Measurements from ENCODE around the gene FAM9B.
"Not testable (repeated sequence)": the region's sequence is repeated elsewhere in the genome, so short reads cannot be mapped to it uniquely, and the experiment has no call there.

The FAM9B gene
- 0 to 0.07 reads per million in 2 donors for total RNA-seq

DNA sequence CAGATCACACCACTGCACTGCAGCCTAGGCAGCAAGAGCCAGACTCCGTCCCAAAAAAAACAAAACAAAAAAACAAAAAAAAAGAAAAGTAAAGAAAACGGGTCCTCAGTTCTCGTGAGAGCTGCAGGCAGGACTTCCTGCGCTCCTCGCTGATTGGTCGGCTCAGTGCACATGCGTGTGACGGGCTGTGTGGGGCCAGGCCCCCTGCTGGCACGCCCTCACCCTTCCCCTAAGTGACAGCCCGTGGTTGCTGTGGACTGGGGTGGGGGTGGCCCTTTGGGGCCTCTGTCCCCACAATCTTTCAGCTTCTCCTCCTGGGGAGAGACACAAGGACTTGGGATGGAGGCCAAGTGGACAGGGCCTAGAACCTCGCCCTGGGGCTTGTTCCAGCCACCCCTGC, at the start of gene FAM9B:
Gene FAM9B, minus strand, starts transcription at position 139 of the 400 bp plus-strand sequence. CDS start 1,141 bp downstream, outside the sequence.
- no peak for DNase-seq

- no peak for DNase-seq
Measured at GRCh38 chrX:9081271-9081670, 47.3 kb upstream of the FAM9B start.

- no peak for DNase-seq
Measured at GRCh38 chrX:9074326-9074725, 40.4 kb upstream of the FAM9B start.

DNA sequence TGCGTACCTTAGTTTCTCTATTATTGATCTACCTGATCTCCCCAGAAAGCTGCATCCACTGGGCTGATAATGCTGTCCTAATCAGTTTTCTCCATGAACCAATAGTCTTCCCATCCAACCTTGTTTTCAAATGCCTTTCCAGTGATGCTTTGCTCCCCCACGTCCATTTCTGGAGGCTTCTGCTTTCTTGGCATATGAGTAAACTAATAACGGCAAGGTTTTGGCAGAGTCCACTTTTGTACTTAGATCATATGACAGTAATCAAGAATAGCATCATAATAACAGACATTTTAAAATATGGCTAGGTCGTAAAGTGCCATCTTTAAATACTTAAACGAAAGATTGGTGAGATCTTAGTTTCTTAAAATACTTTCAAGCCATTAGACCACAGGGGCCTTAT, 38.4 kb upstream of the FAM9B start:
- DNase-seq: no peak

GRCh38 chrX:9071031-9071650, 37.2 kb upstream of the FAM9B start:
- DNase-seq: no peak

DNA sequence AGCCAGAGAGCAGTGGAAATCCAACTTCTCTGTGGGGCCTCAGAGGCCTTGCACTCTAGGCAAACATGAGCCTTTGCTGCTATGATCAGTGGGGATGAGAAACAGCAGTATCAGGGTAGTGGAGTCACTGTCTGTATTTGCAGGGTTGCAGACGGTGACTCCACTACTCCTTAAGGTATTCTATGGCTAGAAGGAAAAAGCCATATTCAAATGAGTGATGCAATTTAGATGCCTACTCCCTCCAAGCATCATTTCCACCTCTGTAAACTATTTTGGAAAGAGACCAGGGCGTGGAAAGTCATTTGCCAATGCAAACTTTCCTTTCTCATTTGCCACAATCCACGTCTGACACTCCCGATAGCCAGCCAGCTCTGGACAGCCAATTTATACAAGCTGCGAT, 35.6 kb upstream of the FAM9B start:
- no peak for DNase-seq

DNA sequence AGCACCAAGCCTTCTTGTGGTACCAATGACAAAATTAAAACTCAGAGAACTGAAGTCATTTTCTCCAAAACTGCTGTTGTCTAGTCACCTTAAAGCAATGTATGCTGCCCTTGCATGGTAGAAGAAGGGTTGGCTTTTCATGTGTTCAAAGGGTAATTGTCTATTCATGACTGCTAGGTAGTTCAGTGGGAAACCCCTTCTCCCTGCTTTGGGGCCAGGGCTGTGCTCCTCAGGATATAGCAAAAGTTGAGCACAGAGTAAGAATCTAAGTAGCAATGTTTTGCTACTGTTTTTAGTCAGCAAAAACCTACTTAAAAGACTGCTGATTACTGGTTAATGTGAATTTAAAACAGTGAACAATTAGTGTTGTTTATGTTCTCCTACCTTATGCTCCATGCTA, 30.8 kb upstream of the FAM9B start:
- no peak for DNase-seq

- no peak for DNase-seq
Measured at GRCh38 chrX:9062641-9063040, 28.7 kb upstream of the FAM9B start.

GRCh38 chrX:9055354-9055753, 21.4 kb upstream of the FAM9B start:
- DNase-seq: no peak

GRCh38 chrX:9052081-9052480, 18.2 kb upstream of the FAM9B start:
- no peak for DNase-seq

DNA sequence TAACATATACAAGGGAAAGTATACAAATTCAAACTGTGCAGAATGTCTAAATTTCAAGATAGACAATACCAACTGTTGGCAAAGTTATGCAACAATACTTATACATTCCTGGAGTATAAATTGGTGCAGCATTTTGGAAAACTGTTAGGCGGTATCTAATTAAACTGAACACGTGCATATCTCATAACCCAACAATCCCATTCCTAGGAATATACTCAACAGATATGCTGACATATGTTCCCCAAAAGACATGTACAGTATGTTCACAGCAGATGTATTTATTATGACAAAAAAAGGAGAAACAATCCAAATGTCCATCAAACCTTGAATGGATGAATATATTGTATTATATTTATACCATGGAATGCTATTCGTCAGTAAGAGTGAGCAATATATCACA, 16.4 kb upstream of the FAM9B start:
- DNase-seq: no peak

- DNase-seq: no peak
Measured at GRCh38 chrX:9048801-9049200, 14.9 kb upstream of the FAM9B start.

DNA sequence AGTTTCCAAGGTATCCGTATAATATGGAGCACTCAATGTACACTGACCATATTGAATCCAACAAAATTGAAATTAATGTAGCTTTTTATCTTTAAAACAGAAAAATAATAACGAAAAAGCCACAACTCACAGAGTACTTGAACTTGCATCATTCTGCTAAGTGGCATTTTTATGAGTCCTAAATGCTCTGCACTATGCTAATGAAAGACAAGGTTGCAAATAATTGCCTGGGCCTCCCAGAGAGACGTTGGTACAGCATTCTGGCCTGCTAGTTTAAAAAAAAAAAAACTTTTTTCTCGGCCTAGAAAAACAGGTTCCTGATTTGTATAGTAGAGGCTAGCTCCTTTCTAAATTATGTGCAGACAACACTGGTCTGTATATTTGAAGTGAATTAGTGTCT, 4.3 kb upstream of the FAM9B start:
- no peak for DNase-seq

DNA sequence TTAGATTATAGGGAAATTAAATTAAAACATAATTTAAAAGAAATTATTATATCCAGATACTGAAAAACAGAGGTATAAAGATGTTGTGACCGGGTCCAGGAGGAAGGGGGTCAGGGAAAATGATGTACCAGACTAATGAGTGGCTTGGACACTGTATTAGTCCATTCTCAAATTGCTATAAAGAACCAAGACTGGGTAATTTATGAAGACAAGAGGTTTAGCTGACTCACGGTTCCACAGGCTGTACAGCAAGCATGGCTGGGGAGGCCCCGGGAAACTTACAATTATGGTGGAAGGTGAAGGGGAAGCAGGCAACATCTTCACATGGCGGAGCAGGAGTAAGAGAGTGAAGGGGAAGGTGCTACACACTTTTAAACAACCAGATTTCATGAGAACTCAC, 3.4 kb upstream of the FAM9B start:
- no peak for DNase-seq

- no peak for DNase-seq
Measured at GRCh38 chrX:9033586-9033985, 341 bp downstream of the FAM9B start.

- no peak for DNase-seq
Measured at GRCh38 chrX:9033179-9033578, 748 bp downstream of the FAM9B start.

DNA sequence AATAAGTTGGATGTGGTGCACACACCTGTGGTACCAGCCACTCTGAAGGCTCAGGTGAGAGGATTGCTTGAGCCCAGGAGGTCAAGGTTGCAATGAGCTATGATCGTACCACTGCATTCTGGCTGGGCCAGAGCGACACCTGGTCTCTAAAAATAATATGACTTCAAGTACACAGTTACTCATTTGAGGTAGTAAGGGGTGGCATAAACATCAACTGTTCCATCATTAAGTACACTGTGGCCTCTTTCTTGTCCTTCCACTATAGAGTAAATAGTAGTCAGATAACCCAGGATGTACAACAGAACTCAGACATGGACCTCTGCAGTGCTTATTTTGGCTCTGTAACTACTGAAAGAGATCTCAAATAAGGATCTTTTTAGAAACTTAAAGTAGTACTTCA, 10.6 kb downstream of the FAM9B start:
- no peak for DNase-seq

GRCh38 chrX:9019151-9019550, 14.8 kb downstream of the FAM9B start:
- no peak for DNase-seq

- DNase-seq: not testable (repeated sequence)
Measured at GRCh38 chrX:9018332-9018731, 15.6 kb downstream of the FAM9B start.

GRCh38 chrX:9003041-9003440, 30.9 kb downstream of the FAM9B start:
- DNase-seq: no peak

DNA sequence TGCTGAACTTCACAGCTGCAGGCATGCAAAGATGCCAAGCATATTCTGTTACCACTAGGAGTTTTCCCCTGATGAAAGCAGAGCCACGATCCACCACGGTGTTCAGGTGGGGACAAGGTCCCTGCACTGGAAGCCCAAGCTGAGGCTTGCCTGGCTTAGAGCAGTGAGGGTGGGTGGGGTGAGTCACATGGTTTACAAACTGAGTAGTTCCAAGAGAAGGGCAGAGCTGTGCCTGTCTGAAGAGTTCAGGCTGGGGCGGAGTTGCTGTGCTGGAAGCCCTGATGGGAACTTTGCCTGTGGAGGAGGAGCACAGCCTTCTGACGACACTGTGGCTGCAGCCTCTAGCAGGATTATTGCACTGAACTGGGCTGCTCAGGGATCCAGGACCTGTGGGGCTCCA, 45.5 kb downstream of the FAM9B start:
- no peak for DNase-seq

DNA sequence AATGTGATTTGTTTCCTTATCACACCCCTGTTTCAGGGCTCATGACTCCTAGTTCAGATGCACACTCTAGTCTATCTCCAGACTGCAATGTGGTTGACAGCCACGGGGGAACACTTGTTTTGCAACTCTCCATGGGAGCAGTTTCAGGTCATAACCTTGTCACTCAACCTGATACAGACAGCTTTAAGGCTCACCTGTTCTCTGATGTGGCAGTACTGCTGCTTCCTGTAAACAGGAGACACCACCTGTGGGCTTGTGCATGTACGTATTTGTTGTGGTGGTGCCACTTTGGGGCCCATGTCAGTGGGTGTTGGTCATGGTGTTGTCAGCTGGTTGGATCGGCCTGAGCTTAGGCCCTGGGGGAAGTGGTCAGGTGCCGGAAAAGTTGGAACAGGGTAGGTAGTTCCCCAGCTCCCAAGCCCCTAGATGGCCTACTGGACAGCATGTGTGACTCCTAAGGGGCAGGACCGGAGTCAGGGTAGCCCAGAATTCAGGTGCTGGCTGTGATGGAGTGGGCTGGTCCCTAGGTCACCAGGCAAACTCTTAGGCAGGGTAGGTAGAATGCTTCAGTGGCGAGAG, 46.2 kb downstream of the FAM9B start:
- peak; percentile 39 for DNase-seq

DNA sequence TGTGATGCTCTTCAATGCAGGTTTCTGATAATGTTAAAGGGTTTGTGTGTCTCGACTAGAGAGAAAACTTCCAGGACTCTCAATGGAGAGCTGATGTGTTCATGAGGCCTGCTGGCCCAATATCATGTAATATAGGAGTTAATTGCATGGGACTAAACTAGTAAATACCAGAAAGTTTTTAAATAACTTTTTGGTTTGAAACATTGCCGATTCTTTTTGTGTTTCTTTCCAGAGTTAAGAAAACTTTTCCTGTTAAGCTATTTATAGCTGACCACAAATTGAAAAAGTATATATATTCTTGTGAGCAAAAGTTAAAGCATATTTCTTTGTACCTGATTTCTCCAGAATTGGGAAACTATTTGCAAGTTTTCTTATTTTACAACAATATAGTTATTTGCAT, 49.7 kb downstream of the FAM9B start:
- no peak for DNase-seq

GRCh38 chrX:8981723-8982122, 52.2 kb downstream of the FAM9B start:
- DNase-seq: no peak

- DNase-seq: no peak
Measured at GRCh38 chrX:8980756-8981155, 53.2 kb downstream of the FAM9B start.
